ENCODE results near the gene PHKA2.

Gene PHKA2

GRCh38 chrX:18927558-18927957 lies 56.4 kb downstream of the PHKA2 start:
- no peak for DNase-seq

GRCh38 chrX:18924507-18925088 lies 59.3 kb downstream of the PHKA2 start:
- no peak for DNase-seq

- no peak for DNase-seq
Observed at GRCh38 chrX:18920566-18920965, 63.3 kb downstream of the PHKA2 start.

- DNase-seq = no peak
Observed at GRCh38 chrX:18920079-18920478, 63.8 kb downstream of the PHKA2 start.

- DNase-seq = no peak
Observed at GRCh38 chrX:18917831-18918230, 66.1 kb downstream of the PHKA2 start.

GRCh38 chrX:18906286-18906685 lies 77.6 kb downstream of the PHKA2 start:
- no peak for DNase-seq

- DNase-seq = no peak
Observed at GRCh38 chrX:18900401-18900976, 83.4 kb downstream of the PHKA2 start.

GRCh38 chrX:18899796-18900380 lies 84.0 kb downstream of the PHKA2 start:
- DNase-seq = no peak

GRCh38 chrX:18898492-18898891 lies 85.4 kb downstream of the PHKA2 start:
- no peak for DNase-seq

GRCh38 chrX:18898091-18898490 lies 85.8 kb downstream of the PHKA2 start:
- DNase-seq = no peak

- no peak for DNase-seq
Observed at GRCh38 chrX:18897611-18898010, 86.3 kb downstream of the PHKA2 start.

GRCh38 chrX:18896680-18897544 lies 87.0 kb downstream of the PHKA2 start:
- DNase-seq = no peak

- no peak for DNase-seq
Observed at GRCh38 chrX:18895189-18895951, 88.5 kb downstream of the PHKA2 start.

- no peak for DNase-seq
Observed at GRCh38 chrX:18894156-18894555, 89.8 kb downstream of the PHKA2 start.

- DNase-seq = no peak
Observed at GRCh38 chrX:18893536-18893935, 90.4 kb downstream of the PHKA2 start.

GRCh38 chrX:18892899-18893298 lies 91.0 kb downstream of the PHKA2 start:
- no peak for DNase-seq

- no peak for DNase-seq
Observed at GRCh38 chrX:18891548-18891945, 92.4 kb downstream of the PHKA2 start.

GRCh38 chrX:18890724-18891547 lies 93.0 kb downstream of the PHKA2 start:
- DNase-seq = no peak

- DNase-seq = no peak
Observed at GRCh38 chrX:18890049-18890381, 93.9 kb downstream of the PHKA2 start.

GRCh38 chrX:18889346-18890048 lies 94.4 kb downstream of the PHKA2 start:
- DNase-seq = no peak

- DNase-seq = no peak
Observed at GRCh38 chrX:18888281-18888680, 95.6 kb downstream of the PHKA2 start.

- no peak for DNase-seq
Observed at GRCh38 chrX:18887825-18888212, 96.1 kb downstream of the PHKA2 start.
